PFSK-1 (cell line): ENCODE measurements around the gene HARS2.

Source experiments
- FOXP2 ChIP-seq: optimal IDR thresholded peaks from 2 replicates; pipeline ENCODE3; 2011; ENCODE audit warnings: borderline replicate concordance, control low read depth, inconsistent platforms; ENCODE audit not compliant: insufficient read depth; ENCODE audit errors: extremely low read length, extremely low read depth
- POLR2AphosphoS5 ChIP-seq: IDR thresholded peaks from 2 replicates; pipeline ENCODE4 v1.6.1; 2012; ENCODE audit warnings: low read depth, mild to moderate bottlenecking, control low read depth, low read length, moderate library complexity
- SIN3A ChIP-seq: IDR thresholded peaks from 2 replicates; pipeline ENCODE4 v1.6.1; 2012; ENCODE audit warnings: mild to moderate bottlenecking, low read length, moderate library complexity, borderline replicate concordance; ENCODE audit not compliant: insufficient read depth
- TAF1 ChIP-seq: IDR thresholded peaks from 2 replicates; pipeline ENCODE4 v1.6.1; 2012; ENCODE audit warnings: low read length, control low read depth, borderline replicate concordance; ENCODE audit not compliant: insufficient read depth
- TF ChIP-seq, protein P1 (sequence below), 2 experiments: IDR thresholded peaks; 2 replicates each; pipeline versions ENCODE4 v1.6.1 to v1.8.0; 2011 to 2012; ENCODE audit warnings: low read depth in 2 of 2, low read length in 2 of 2, control low read depth in 1 of 2, inconsistent platforms in 1 of 2, mild to moderate bottlenecking in 1 of 2, moderate library complexity in 1 of 2; ENCODE audit not compliant: insufficient read depth in 1 of 2

HARS2 gene

GRCh38 chr5:140690376-140690932, 801 bp upstream of the HARS2 start:
- TF ChIP-seq FOXP2: no peak
- TF ChIP-seq SIN3A: no peak
- TF ChIP-seq, protein P1, sequence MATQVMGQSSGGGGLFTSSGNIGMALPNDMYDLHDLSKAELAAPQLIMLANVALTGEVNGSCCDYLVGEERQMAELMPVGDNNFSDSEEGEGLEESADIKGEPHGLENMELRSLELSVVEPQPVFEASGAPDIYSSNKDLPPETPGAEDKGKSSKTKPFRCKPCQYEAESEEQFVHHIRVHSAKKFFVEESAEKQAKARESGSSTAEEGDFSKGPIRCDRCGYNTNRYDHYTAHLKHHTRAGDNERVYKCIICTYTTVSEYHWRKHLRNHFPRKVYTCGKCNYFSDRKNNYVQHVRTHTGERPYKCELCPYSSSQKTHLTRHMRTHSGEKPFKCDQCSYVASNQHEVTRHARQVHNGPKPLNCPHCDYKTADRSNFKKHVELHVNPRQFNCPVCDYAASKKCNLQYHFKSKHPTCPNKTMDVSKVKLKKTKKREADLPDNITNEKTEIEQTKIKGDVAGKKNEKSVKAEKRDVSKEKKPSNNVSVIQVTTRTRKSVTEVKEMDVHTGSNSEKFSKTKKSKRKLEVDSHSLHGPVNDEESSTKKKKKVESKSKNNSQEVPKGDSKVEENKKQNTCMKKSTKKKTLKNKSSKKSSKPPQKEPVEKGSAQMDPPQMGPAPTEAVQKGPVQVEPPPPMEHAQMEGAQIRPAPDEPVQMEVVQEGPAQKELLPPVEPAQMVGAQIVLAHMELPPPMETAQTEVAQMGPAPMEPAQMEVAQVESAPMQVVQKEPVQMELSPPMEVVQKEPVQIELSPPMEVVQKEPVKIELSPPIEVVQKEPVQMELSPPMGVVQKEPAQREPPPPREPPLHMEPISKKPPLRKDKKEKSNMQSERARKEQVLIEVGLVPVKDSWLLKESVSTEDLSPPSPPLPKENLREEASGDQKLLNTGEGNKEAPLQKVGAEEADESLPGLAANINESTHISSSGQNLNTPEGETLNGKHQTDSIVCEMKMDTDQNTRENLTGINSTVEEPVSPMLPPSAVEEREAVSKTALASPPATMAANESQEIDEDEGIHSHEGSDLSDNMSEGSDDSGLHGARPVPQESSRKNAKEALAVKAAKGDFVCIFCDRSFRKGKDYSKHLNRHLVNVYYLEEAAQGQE (IDR thresholded peaks at IDR 0.05; ENCODE audit: insufficient read depth in 1 of 2, low read depth in 2 of 2, low read length in 2 of 2): no peak
- TF ChIP-seq TAF1: no peak
- no peak for TF ChIP-seq POLR2AphosphoS5

DNA sequence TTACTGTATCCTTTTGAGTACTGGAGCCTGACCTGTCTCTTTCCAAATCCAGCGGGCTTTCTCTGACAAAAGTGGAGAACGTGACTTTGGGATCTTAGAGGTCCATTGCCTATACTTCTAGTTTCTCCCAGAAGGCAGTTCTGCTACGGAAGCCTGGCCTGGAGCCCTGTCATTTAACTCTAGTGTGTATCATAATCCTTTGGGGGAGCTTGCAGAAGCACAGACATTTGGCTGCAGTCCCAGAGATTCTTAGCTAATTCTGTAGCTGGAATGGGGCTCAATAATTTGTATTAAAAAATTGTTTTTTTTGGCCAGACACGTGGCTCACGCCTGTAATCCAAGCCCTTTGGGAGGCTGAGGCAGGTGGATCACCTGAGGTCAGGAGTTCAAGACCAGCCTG, 3.0 kb downstream of the HARS2 start:
- TF ChIP-seq SIN3A: no peak

- TF ChIP-seq TAF1: no peak
- TF ChIP-seq FOXP2: no peak
Measured at GRCh38 chr5:140696891-140697492, 5.7 kb downstream of the HARS2 start.

DNA sequence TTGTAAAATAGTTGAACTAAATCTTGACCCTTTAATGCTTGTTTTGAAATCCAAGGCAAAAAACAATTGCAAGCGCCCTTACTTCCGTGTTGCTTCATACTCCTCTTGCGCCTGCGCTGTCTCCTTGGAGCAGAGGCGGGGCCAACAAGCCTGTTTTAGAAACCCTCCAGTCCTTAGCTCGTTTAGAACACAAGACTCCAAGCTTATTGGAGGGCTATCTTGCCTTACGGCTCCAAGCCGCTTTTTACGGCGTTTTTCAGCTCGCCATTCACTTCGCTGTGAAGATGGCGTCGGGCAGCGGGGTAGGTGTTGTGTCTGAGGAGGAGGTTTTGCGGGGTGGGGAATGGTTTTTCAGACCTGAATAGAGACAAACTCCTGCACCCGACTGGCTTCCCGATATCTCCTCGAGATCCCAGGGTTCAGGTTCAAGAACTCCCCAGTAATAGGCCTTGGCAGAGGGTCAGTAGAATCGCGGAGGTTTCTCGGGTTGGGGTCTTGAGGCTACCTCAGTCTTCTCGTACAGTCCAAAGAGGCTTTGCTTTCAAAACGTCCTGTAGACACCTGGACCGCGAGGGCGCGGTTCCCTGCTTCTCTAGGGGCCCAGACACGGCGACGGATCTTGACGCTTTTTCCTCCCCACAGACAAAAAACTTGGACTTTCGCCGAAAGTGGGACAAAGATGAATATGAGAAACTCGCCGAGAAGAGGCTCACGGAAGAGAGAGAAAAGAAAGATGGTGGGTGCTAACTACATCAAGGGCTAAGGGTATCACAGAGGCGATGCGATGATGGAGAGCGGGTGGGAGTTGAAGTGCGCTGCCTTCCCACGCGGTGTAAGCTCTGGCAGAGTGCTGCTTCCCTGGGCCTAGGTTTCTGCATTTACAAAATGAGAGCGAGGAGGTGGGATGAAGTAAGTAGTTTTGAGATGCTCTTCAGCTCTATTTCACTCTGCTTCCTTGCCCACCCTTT, 9.2 kb downstream of the HARS2 start, which contains the start of gene ZMAT2:
ZMAT2 (plus strand) TSS at position 271 of the 968 bp plus-strand sequence; CDS start at position 285, 14 bp downstream.
- TF ChIP-seq FOXP2 (no peak), SIN3A (peak; percentile 50; the same call in 1 of the 2 replicates), POLR2AphosphoS5 (peak; percentile 84), TAF1 (peak; percentile 91; the same call in 1 of the 2 replicates)
- TF ChIP-seq, protein P1 (IDR thresholded peaks at IDR 0.05; ENCODE audit: insufficient read depth in 1 of 2, low read depth in 2 of 2, low read length in 2 of 2): peak in 1 of 2 experiments; percentile 26; a peak in 1 of 4 replicates

- TF ChIP-seq SIN3A (no peak), POLR2AphosphoS5 (peak; percentile 44; the same call in 1 of the 2 replicates)
Measured at GRCh38 chr5:140707812-140708211, 16.6 kb downstream of the HARS2 start.

- TF ChIP-seq FOXP2 (no peak), SIN3A (peak; percentile 88; the same call in 1 of the 2 replicates), TAF1 (no peak), POLR2AphosphoS5 (no peak)
- TF ChIP-seq, protein P1 (IDR thresholded peaks at IDR 0.05; ENCODE audit: insufficient read depth in 1 of 2, low read depth in 2 of 2, low read length in 2 of 2): peak; percentile 86 to 94
Measured at GRCh38 chr5:140710899-140711552, 19.8 kb downstream of the HARS2 start.
